ENCODE data around the gene SPTBN4.
A peak's percentile ranks its signal among the peaks of the same experiment; 100 is the strongest.

The SPTBN4 gene

DNA sequence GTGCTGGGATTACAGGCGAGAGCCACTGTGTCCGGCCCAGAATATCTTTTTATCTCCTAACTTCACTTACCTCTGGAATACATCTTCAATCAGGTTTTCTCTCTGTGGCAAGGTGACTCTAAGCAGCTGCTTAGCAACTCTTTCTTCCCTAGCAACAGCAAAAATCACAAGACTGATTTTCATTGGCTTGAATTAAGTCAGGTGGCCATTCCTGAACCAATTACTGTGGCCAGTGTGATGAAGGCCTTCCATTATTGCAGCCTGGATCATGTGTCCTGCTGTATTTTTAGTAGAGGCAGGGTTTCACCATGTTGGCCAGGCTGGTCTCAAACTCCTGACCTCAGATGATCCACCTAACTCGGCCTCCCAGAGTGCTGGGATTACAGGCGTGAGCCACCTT is 125.4 kb downstream of the SPTBN4 start:
- Histone ChIP-seq H3K27me3 (ENCODE audit: insufficient read depth, poor library complexity, severe bottlenecking) (peaks cover 8% of the 10 kb centered on the region), H3K4me3 (replicated peaks; ENCODE audit: insufficient read depth, low read length) (no peak overlapping the region), H3K27ac (replicated peaks) (no peak overlapping the region)
- DNase-seq (ENCODE audit: low read depth in 1 of 2, low spot score in 1 of 2): peak in 1 of 2 experiments; percentile 42
- TF ChIP-seq GABPA (IDR thresholded peaks at IDR 0.05; ENCODE audit: low read depth): no peak

DNA sequence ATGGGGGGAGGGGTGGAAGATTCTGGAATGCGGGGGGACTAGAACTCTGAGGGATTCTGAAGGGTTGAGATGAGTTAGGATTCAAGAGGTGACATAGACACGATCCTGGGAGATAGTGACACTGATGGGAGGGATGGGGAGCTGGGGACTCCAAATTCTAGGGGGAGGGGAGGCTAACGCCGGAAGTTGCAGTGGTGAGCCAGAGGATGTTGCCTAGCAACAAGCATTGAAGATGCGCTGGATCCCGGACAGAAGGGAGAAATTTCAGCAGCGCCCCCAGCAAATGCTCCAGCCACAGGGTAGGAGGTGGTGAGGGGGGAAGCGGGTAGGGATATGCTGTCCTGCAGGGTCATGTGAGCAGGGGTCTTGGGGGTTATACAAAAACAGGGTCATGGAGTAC is 127.5 kb downstream of the SPTBN4 start:
- no peak overlapping the region for H3K4me3 ChIP-seq (replicated peaks; ENCODE audit: insufficient read depth, low read length)

DNA sequence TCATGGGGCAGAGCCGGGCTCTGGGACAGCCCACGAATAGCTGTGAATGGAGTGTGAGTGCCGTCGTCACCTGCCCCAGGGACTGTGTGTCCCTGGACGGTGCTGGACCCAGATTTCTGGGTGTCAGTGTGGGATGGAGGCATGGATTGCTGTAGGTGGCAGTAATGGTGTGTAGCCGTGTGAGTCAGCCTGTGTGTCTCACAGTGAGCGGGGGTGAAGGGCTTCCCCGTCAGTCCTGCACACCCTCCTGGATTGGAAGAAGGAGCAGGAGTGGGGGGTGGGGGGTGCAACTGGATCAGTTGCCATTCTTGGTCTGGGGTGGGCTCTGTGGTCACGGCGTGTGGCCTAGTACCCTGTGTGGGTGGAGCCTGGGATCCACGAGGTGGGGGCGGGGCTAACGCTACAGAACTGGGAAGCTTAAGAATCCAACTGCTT is 127.9 kb downstream of the SPTBN4 start:
- H3K4me3 ChIP-seq (replicated peaks; ENCODE audit: insufficient read depth, low read length): no peak overlapping the region
- no peak for DNase-seq (ENCODE audit: low read depth in 1 of 2, low spot score in 1 of 2)

More for the DNA sequence above, 127.5 kb downstream of the SPTBN4 start:
- H3K27ac ChIP-seq (replicated peaks): no peak overlapping the region
- DNase-seq (ENCODE audit: low read depth in 1 of 2, low spot score in 1 of 2): no peak
- peaks cover 26% of the 10 kb centered on the region for H3K27me3 ChIP-seq (ENCODE audit: insufficient read depth, poor library complexity, severe bottlenecking)
- TF ChIP-seq CTCF (IDR thresholded peaks at IDR 0.05; ENCODE audit: insufficient read depth, low read length): no peak
- no peak for TF ChIP-seq GABPA (IDR thresholded peaks at IDR 0.05; ENCODE audit: low read depth)
- TF ChIP-seq, protein P1, sequence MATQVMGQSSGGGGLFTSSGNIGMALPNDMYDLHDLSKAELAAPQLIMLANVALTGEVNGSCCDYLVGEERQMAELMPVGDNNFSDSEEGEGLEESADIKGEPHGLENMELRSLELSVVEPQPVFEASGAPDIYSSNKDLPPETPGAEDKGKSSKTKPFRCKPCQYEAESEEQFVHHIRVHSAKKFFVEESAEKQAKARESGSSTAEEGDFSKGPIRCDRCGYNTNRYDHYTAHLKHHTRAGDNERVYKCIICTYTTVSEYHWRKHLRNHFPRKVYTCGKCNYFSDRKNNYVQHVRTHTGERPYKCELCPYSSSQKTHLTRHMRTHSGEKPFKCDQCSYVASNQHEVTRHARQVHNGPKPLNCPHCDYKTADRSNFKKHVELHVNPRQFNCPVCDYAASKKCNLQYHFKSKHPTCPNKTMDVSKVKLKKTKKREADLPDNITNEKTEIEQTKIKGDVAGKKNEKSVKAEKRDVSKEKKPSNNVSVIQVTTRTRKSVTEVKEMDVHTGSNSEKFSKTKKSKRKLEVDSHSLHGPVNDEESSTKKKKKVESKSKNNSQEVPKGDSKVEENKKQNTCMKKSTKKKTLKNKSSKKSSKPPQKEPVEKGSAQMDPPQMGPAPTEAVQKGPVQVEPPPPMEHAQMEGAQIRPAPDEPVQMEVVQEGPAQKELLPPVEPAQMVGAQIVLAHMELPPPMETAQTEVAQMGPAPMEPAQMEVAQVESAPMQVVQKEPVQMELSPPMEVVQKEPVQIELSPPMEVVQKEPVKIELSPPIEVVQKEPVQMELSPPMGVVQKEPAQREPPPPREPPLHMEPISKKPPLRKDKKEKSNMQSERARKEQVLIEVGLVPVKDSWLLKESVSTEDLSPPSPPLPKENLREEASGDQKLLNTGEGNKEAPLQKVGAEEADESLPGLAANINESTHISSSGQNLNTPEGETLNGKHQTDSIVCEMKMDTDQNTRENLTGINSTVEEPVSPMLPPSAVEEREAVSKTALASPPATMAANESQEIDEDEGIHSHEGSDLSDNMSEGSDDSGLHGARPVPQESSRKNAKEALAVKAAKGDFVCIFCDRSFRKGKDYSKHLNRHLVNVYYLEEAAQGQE (IDR thresholded peaks at IDR 0.05; ENCODE audit: insufficient replicate concordance, low read depth): no peak
- TF ChIP-seq SPI1 (IDR thresholded peaks at IDR 0.05; ENCODE audit: borderline replicate concordance, low read depth): no peak
- no peak for TF ChIP-seq POLR2AphosphoS5 (IDR thresholded peaks at IDR 0.05; ENCODE audit: low read depth)

DNA sequence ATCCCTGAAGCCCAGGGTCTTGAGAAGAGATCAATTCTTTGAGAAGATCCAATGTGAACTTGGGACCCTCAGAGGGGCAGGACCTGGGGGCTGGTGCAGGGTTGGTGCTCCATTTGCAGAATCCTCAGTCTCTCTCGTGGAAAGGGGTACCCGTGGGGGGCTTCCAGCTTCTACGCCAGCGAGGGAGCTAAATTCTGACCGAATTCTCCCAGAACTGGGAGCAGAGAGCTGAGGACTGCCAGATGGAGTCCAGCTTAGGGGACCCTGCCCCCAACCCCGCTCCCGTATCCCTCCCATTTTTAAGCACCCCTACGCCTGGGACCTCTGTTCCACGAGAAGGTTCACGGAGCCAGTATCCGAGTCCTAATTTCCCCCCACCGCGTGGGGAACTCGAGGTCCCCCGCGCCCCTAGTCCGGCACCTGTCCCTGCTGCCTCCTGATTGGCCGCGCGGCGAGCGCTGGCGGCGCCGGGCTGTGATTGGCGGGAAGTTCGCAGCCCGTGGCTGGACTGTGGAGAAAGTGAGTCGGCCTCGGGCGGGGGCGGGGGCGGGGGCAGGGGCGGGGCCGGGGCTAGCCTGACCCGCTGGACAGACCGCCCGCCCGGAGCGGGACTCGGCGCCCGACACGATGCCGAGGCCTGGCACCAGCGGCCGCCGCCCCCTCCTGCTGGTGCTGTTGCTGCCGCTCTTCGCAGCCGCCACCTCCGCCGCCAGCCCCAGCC is 130.0 kb downstream of the SPTBN4 start:
- TF ChIP-seq, protein P1 (IDR thresholded peaks at IDR 0.05; ENCODE audit: insufficient replicate concordance, low read depth): no peak
- no peak for TF ChIP-seq GABPA (IDR thresholded peaks at IDR 0.05; ENCODE audit: low read depth)
- no peak for TF ChIP-seq SPI1 (IDR thresholded peaks at IDR 0.05; ENCODE audit: borderline replicate concordance, low read depth)
- no peak for TF ChIP-seq POLR2AphosphoS5 (IDR thresholded peaks at IDR 0.05; ENCODE audit: low read depth)
- TF ChIP-seq CTCF (IDR thresholded peaks at IDR 0.05; ENCODE audit: insufficient read depth, low read length): no peak
- no peak for DNase-seq (ENCODE audit: low read depth in 1 of 2, low spot score in 1 of 2)
- peaks cover 47% of the 10 kb centered on the region for H3K27me3 ChIP-seq (ENCODE audit: insufficient read depth, poor library complexity, severe bottlenecking)
- no peak overlapping the region for H3K27ac ChIP-seq (replicated peaks)
- H3K4me3 ChIP-seq (replicated peaks; ENCODE audit: insufficient read depth, low read length): no peak overlapping the region

More for the DNA sequence above, 127.9 kb downstream of the SPTBN4 start:
- no peak for TF ChIP-seq POLR2AphosphoS5 (IDR thresholded peaks at IDR 0.05; ENCODE audit: low read depth)
- TF ChIP-seq, protein P1 (IDR thresholded peaks at IDR 0.05; ENCODE audit: insufficient replicate concordance, low read depth): no peak
- Histone ChIP-seq H3K27me3 (ENCODE audit: insufficient read depth, poor library complexity, severe bottlenecking) (peaks cover 30% of the 10 kb centered on the region), H3K27ac (replicated peaks) (no peak overlapping the region)
